ENCODE measurements around the gene CBFA2T3.

The CBFA2T3 gene

GRCh38 chr16:88985521-88985920, 8.5 kb upstream of the CBFA2T3 start:
- DNase-seq (ENCODE audit: extremely low read depth, low read depth) = no peak
- TF ChIP-seq, protein P1, sequence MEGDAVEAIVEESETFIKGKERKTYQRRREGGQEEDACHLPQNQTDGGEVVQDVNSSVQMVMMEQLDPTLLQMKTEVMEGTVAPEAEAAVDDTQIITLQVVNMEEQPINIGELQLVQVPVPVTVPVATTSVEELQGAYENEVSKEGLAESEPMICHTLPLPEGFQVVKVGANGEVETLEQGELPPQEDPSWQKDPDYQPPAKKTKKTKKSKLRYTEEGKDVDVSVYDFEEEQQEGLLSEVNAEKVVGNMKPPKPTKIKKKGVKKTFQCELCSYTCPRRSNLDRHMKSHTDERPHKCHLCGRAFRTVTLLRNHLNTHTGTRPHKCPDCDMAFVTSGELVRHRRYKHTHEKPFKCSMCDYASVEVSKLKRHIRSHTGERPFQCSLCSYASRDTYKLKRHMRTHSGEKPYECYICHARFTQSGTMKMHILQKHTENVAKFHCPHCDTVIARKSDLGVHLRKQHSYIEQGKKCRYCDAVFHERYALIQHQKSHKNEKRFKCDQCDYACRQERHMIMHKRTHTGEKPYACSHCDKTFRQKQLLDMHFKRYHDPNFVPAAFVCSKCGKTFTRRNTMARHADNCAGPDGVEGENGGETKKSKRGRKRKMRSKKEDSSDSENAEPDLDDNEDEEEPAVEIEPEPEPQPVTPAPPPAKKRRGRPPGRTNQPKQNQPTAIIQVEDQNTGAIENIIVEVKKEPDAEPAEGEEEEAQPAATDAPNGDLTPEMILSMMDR (IDR thresholded peaks at IDR 0.05; ENCODE audit: low read depth, low read length, missing control alignments) = no peak
- H3K4me3 ChIP-seq (replicated peaks; ENCODE audit: low read depth, low read length) = no peak overlapping the region

DNA sequence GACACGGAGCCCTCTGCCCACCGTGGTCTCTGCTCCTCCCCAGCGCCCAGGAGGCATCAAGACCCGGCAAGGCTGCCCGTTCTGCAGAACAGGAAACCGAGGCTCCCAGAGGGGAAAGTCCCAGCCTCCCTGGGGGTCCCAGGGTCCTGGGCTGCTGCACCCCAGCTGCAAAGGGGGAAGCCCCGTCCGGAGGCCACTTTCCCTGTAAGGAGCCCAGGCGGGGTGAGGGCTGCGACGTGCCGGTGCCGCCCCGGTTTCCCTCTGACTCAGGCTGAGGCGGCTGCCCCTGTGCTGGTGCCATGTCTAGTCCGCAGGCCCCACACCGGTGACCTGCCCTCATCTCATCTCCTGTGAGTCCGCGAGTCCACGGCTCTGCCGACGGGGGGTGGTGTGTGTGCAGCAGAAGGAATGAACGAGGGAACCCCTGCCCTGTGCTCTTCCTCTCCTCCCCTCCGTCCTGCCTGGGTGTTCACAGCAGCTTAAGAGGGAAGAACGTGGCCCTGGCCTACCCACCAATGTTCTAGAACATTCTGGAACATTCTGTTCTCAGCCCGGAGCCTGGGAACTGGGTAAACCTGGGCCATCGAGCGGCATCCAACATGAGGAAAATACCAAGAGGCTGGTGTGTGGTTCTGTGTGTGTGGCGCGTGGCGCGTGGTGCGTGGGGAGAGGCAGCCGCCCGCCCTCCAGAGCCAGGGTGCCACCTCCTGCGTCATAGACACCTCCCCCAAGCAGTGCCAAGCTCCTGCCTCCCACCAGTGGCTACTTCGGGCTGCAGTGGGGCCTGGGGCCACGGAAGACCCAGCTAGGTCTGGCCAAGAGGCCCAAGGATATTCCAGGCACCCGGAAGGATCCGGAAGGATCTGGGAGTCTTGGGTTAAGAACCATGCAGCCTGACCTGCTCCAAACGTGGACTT, 7.0 kb upstream of the CBFA2T3 start:
- no peak overlapping the region for H3K4me3 ChIP-seq (replicated peaks; ENCODE audit: low read depth, low read length)
- no peak for DNase-seq (ENCODE audit: extremely low read depth, low read depth)
- TF ChIP-seq, protein P1 (IDR thresholded peaks at IDR 0.05; ENCODE audit: low read depth, low read length, missing control alignments) = no peak

- TF ChIP-seq, protein P1 (IDR thresholded peaks at IDR 0.05; ENCODE audit: low read depth, low read length, missing control alignments) = no peak
- no peak overlapping the region for H3K4me3 ChIP-seq (replicated peaks; ENCODE audit: low read depth, low read length)
- no peak for DNase-seq (ENCODE audit: extremely low read depth, low read depth)
These were observed 6.2 kb upstream of the CBFA2T3 start for GRCh38 chr16:88983165-88983564.

GRCh38 chr16:88982286-88983084, 5.5 kb upstream of the CBFA2T3 start:
- no peak overlapping the region for H3K4me3 ChIP-seq (replicated peaks; ENCODE audit: low read depth, low read length)
- TF ChIP-seq, protein P1 (IDR thresholded peaks at IDR 0.05; ENCODE audit: low read depth, low read length, missing control alignments) = no peak
- DNase-seq (ENCODE audit: extremely low read depth, low read depth) = no peak

DNA sequence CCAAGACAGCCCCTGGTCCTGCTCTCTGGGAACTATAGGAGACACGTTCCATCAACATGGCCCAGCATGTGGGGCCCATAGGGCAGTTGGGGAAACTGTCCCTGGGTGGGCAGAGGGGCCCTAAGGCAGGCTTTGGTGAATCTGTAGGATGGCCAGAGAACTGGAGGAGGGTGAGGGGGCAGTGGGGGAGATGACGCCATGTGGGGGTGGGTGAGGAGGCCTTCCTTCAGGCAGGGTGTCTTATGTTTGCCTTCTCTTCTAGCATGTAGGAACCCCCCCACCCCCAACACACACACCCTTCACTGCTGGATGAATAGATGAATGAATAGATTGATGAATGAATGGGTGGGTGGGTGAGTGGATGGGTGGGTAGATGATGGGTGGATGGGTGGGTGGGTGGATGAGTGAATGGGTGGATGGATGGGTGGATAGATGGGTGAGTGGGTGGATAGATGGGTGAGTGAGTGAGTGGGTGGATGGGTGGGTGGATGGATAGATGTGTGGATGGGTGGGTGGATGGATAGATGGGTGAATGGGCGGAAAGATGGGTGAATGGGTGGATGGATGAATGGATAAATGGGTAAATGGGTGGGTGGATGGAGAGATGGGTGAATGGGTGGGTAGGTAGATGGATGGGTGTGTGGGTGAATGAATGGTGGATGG, 2.5 kb upstream of the CBFA2T3 start:
- H3K4me3 ChIP-seq (replicated peaks; ENCODE audit: low read depth, low read length) = no peak overlapping the region
- TF ChIP-seq, protein P1 (IDR thresholded peaks at IDR 0.05; ENCODE audit: low read depth, low read length, missing control alignments) = no peak
- DNase-seq (ENCODE audit: extremely low read depth, low read depth) = no peak

GRCh38 chr16:88978608-88979346, 1.8 kb upstream of the CBFA2T3 start:
- TF ChIP-seq, protein P1 (IDR thresholded peaks at IDR 0.05; ENCODE audit: low read depth, low read length, missing control alignments) = no peak
- DNase-seq (ENCODE audit: extremely low read depth, low read depth) = no peak
- H3K4me3 ChIP-seq (replicated peaks; ENCODE audit: low read depth, low read length) = no peak overlapping the region

All from HFF-Myc (cell line).